AG08396 (cell line): Measurements from ENCODE around the gene ZNF679.
"Not testable (repeated sequence)": the region's sequence is repeated elsewhere in the genome, so short reads cannot be mapped to it uniquely, and the experiment has no call there.

Experiments used
- DNase-seq: peaks from one replicate; pipeline ENCODE4 v3.0.0; 2012; ENCODE audit warnings: low spot score, mixed read lengths

ZNF679 gene

GRCh38 chr7:64310426-64310825 is 82.2 kb downstream of the ZNF679 start:
- no peak for DNase-seq

DNA sequence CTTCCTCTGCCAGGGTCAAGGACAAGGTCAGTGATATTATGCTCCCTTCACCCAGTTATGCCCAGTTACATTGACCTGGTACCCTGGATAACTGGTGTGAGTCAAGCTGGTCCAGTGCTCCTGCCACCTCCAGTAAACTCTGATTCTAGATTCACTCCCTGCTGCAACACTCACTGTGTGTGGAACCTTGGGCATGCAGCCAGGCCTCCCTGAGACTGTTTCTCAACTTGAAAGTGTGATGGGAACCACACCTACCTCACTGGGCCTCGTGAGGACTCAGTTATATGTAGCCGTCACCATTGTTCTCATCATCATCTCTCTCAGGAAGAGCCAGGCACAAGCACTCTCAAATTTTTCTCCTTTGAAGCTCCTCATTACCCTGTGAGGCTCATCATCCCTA is 84.6 kb downstream of the ZNF679 start:
- no peak for DNase-seq

DNA sequence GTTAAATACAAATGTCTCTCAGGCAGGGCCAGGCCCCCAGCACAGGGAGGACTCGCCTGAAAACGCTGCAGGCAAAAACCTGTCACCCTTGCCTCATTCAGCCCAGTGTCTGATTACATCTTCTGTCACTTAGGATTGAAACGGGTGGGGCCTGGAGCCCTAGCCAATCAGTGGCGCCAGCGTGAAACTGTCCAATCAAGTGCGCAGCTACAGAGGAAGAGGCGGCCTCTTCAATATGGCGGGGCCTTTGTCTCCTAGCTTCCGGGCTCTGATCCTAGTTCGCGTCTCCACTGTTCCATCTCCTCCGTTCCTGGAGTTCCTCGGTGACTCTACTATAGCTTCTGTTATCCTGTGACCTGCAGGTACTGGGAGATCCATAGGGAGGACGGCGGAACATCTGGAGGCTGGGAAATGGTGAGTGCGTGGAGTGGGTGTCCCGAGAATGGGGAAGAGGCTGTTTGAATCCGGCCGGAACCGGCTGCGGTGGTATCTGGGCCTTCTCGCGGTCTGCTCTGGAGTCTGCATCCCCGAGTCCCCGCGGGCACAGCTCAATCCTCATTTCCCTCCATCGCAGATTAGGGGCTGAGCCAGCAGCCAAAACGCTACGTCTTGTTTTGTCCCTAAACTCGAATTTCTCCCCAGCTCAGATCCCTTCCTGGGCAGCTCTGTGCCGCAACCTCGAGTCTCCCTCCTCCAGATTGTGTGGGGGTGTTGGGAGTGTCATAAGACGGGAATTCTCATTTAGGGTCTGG is 85.6 kb downstream of the ZNF679 start, which contains the start of gene ZNF736:
ZNF736 (plus strand) TSS at position 222 of the 752 bp plus-strand sequence; CDS start at position 412, 190 bp downstream.
- DNase-seq: peak; percentile 93

- no peak for DNase-seq
Measured at GRCh38 chr7:64314566-64314965, 86.3 kb downstream of the ZNF679 start.

DNA sequence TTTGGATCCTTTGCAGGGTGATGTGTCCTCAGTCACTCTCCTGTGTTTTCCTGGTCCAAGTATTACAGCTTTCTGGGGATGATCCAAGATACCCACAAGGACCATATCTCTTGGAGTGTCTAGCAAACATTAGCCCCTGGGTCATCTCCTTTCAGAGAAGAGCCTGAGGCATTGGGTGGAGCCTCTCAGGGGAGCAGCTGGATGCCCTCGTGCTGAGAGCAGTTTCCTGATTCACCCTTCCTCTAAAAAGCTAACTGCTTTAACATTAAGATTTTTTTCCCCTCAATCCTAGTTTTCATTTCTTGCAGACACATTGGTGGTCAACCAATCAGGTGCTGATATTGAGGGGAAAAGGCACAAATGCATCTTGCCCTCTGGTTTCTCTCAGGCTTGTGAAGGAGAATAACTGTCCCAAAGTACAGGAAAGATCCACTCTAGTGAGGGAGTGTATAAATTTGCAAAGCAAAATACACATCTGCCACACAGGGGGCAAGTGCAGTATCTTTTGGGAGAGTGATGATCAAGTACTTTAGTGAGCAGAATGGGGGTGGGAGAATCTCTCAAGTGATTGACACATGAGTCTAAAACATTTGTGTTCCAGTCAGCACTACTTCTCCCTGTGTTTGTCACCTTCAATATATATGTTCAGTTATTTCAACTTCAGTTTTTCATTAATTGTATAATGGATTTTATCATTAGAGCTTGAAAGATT is 87.9 kb downstream of the ZNF679 start:
- DNase-seq: not testable (repeated sequence)
